Measurements from ENCODE around the gene SLC52A3. TPM values are rescaled to one million over a fixed set of nuclear protein-coding genes. Genes with fewer than 3 reads are reported as not detected.

Gene SLC52A3
- total RNA-seq, 1 experiment from 2014 or later, result 0.14 TPM

DNA sequence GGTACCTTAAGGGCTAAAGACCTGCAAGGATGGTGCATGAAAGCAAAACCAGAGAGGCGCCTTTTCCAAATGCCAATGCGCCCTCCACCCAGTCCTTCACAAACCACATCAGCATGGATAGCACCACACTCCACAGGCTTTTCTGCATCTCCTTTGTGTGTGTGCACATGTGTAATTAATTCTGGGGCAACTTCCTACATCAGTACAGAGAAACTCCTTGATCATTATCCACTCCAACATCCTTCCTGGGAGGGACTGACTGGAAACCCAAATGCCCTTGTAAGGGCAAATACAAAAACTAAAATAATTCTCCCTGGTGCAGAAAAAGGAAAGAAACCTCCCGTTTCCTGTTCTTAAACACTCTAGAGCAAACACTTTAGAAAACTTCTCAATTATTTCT, 10.8 kb downstream of the SLC52A3 start:
- CTCF ChIA-PET, result interaction anchor here (0.8 to 1.2 kb wide), 4 partner anchors 8 to 21 kb away, joined by 3 to 4 read pairs (median 4); no protein-coding TSS in a partner anchor
- Mint-ChIP-seq H3K4me1 (ENCODE audit: insufficient read depth, unreplicated experiment) (no peaks in the 10 kb centered on the region), H3K27ac (ENCODE audit: low read depth, unreplicated experiment) (no peak overlapping the region), H3K4me3 (ENCODE audit: unreplicated experiment) (no peak overlapping the region), H3K36me3 (ENCODE audit: insufficient read depth, unreplicated experiment) (no peaks in the 10 kb centered on the region), H3K27me3 (ENCODE audit: insufficient read depth, unreplicated experiment) (peaks cover 19% of the 10 kb centered on the region), H3K9me3 (ENCODE audit: unreplicated experiment) (no peaks in the 10 kb centered on the region)
- POLR2A ChIA-PET, result interaction anchor here (0.7 kb wide), 1 partner anchor 215 kb away, joined by 3 read pairs; no protein-coding TSS in a partner anchor
- TF ChIP-seq, protein P1, sequence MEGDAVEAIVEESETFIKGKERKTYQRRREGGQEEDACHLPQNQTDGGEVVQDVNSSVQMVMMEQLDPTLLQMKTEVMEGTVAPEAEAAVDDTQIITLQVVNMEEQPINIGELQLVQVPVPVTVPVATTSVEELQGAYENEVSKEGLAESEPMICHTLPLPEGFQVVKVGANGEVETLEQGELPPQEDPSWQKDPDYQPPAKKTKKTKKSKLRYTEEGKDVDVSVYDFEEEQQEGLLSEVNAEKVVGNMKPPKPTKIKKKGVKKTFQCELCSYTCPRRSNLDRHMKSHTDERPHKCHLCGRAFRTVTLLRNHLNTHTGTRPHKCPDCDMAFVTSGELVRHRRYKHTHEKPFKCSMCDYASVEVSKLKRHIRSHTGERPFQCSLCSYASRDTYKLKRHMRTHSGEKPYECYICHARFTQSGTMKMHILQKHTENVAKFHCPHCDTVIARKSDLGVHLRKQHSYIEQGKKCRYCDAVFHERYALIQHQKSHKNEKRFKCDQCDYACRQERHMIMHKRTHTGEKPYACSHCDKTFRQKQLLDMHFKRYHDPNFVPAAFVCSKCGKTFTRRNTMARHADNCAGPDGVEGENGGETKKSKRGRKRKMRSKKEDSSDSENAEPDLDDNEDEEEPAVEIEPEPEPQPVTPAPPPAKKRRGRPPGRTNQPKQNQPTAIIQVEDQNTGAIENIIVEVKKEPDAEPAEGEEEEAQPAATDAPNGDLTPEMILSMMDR (IDR thresholded peaks at IDR 0.05; ENCODE audit: unreplicated experiment), result no peak
- DNase-seq (ENCODE audit: unreplicated experiment), result no peak
- no TSS peak for BruUV-seq (replicated peaks)
- intact Hi-C loops (cut with micrococcal nuclease), result no loop called here

DNA sequence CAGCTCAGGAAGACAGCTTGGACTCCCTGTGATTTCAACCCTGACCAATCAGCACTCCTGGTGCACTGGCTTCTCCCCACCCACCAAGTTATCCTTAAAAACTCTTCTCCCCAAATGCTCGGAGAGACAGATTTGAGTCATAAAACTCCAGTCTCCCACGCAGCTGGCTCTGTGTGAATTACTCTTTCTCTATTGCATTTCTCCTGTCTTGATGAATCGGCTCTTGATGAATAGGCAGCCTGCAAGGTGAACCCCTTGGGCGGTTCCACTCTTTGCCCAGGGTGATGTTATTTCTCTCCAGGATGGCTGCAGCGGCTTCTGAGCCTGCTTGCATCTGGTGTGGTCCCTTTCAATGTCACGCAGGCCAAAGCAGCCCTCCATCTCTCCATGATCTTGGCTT, 12.4 kb downstream of the SLC52A3 start:
- Mint-ChIP-seq H3K9me3 (ENCODE audit: unreplicated experiment) (no peaks in the 10 kb centered on the region), H3K27ac (ENCODE audit: low read depth, unreplicated experiment) (no peak overlapping the region), H3K4me1 (ENCODE audit: insufficient read depth, unreplicated experiment) (no peaks in the 10 kb centered on the region), H3K27me3 (ENCODE audit: insufficient read depth, unreplicated experiment) (peaks cover 30% of the 10 kb centered on the region), H3K4me3 (ENCODE audit: unreplicated experiment) (no peak overlapping the region), H3K36me3 (ENCODE audit: insufficient read depth, unreplicated experiment) (no peaks in the 10 kb centered on the region)
- BruUV-seq (replicated peaks), result no TSS peak
- TF ChIP-seq, protein P1 (IDR thresholded peaks at IDR 0.05; ENCODE audit: unreplicated experiment), result no peak
- intact Hi-C loops (cut with micrococcal nuclease), result no loop called here
- ChIA-PET CTCF (interaction anchor here (1.1 to 1.7 kb wide), 2 partner anchors 193 to 328 kb away, joined by 4 to 10 read pairs; no protein-coding TSS in a partner anchor), POLR2A (no interaction called here)
- no peak for DNase-seq (ENCODE audit: unreplicated experiment)

DNA sequence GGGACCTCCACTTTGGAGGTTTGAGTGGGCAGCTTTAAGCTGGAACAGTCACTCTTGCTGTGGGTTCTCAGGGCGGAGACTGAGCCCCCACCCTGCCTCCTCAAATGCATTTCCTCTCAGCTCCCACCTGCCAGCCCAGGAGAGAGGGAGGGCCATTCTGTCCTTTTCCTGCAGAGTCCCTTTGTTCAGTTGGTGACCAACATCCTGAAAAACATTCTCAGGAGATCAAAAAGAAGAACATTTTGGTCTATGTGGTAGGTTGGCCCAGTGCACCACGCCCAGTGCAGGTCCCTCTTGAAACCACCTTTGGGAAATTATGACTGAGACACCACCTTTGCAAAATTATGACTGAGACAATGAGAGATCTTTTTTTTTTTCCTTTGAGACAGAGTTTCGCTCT, 13.4 kb downstream of the SLC52A3 start:
- Mint-ChIP-seq H3K4me3 (ENCODE audit: unreplicated experiment) (no peak overlapping the region), H3K27me3 (ENCODE audit: insufficient read depth, unreplicated experiment) (peaks cover 33% of the 10 kb centered on the region), H3K27ac (ENCODE audit: low read depth, unreplicated experiment) (no peak overlapping the region), H3K9me3 (ENCODE audit: unreplicated experiment) (no peaks in the 10 kb centered on the region), H3K36me3 (ENCODE audit: insufficient read depth, unreplicated experiment) (no peaks in the 10 kb centered on the region), H3K4me1 (ENCODE audit: insufficient read depth, unreplicated experiment) (no peaks in the 10 kb centered on the region)
- intact Hi-C loops (cut with micrococcal nuclease), result no loop called here
- ChIA-PET CTCF (interaction anchor here (0.6 to 1.7 kb wide), 4 partner anchors 20 to 1897 kb away, joined by 3 to 10 read pairs (median 4); no protein-coding TSS in a partner anchor), POLR2A (no interaction called here)
- TF ChIP-seq, protein P1 (IDR thresholded peaks at IDR 0.05; ENCODE audit: unreplicated experiment), result no peak
- DNase-seq (ENCODE audit: unreplicated experiment), result no peak
- BruUV-seq (replicated peaks), result no TSS peak

DNA sequence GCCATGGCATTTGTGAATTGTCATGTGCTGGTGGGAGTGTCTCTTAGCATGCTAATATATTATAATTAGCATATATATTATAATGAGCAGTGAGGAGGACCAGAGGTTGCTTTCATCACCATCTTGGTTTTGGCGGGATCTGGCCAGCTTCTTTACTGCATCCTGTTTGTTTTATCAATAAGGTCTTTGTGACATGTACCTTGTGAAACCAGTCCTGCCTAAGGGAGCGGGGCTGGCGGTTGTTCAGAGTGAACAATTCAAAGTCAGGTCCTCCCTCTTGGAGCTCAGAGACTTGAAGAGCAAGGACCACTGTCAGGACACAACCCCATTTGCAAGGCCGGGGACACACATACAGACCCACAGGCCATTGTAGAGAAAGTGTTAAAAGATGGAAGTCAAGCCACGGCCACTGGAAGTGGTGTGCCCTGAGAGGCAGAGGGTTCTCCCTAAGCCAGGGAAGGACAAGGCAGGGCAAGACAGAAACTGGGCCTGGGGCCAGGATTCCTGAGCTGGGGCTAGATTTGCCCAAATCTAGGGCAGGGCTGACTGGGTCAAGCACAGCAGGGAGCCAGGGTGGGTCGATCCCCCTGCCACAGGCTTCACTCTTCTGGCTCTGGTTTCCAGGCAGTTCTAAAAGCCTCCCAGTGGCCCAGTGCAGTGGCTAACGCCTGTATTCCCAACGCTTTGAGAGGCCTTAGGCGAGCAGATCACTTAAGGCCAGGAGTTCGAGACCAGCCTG, 14.2 kb downstream of the SLC52A3 start:
- Mint-ChIP-seq H3K27me3 (ENCODE audit: insufficient read depth, unreplicated experiment) (peaks cover 35% of the 10 kb centered on the region), H3K4me1 (ENCODE audit: insufficient read depth, unreplicated experiment) (no peaks in the 10 kb centered on the region), H3K27ac (ENCODE audit: low read depth, unreplicated experiment) (no peak overlapping the region), H3K36me3 (ENCODE audit: insufficient read depth, unreplicated experiment) (no peaks in the 10 kb centered on the region), H3K4me3 (ENCODE audit: unreplicated experiment) (no peak overlapping the region), H3K9me3 (ENCODE audit: unreplicated experiment) (no peaks in the 10 kb centered on the region)
- TF ChIP-seq, protein P1 (IDR thresholded peaks at IDR 0.05; ENCODE audit: unreplicated experiment), result no peak
- POLR2A ChIA-PET, result no interaction called here
- CTCF ChIA-PET, result interaction anchor here (0.6 to 1.9 kb wide), 5 partner anchors 15 to 193 kb away, joined by 3 to 11 read pairs (median 5); no protein-coding TSS in a partner anchor
- BruUV-seq (replicated peaks), result no TSS peak
- intact Hi-C loops (cut with micrococcal nuclease), result no loop called here
- no peak for DNase-seq (ENCODE audit: unreplicated experiment)

Measured in MCF 10A (cell line).